Calu3 (cell line): ENCODE results near the gene RAB4B. TPM values are rescaled to one million over a fixed set of nuclear protein-coding genes. Genes with fewer than 3 reads are reported as not detected.
A peak's percentile ranks its signal among the peaks of the same experiment; 100 is the strongest.

Experiments used
- BruUV-seq: library from RNA; stranded (reverse); fragments of 400-500 nt; replicated peaks from 2 replicates; lab custom pipeline; 2021; lab: Mats Ljungman, UMichigan
- CTCF ChIA-PET: fragments of 300-600 bp; sonication (Branson Sonifier 250); formaldehyde crosslinking; loops from one replicate; lab custom pipeline; 2022; ENCODE audit warnings: antibody characterized with exemption; lab: Charles Lee
- DNase-seq: peaks from one replicate; pipeline ENCODE4 v3.0.0; 2022
- H3K27ac Mint-ChIP-seq: one replicate; pipeline ENCODE4 v1.8.0; 2022; ENCODE audit warnings: mixed read lengths; ENCODE audit not compliant: unreplicated experiment
- H3K27me3 Mint-ChIP-seq: one replicate; pipeline ENCODE4 v1.8.0; 2022; ENCODE audit warnings: mixed read lengths; ENCODE audit not compliant: unreplicated experiment
- H3K36me3 Mint-ChIP-seq: one replicate; pipeline ENCODE4 v1.8.0; 2022; ENCODE audit warnings: mild to moderate bottlenecking, moderate library complexity, mixed read lengths; ENCODE audit not compliant: insufficient read depth, unreplicated experiment
- H3K4me1 Mint-ChIP-seq: one replicate; pipeline ENCODE4 v1.8.0; 2022; ENCODE audit warnings: mild to moderate bottlenecking, low read depth, mixed read lengths; ENCODE audit not compliant: unreplicated experiment
- H3K4me3 Mint-ChIP-seq: one replicate; pipeline ENCODE4 v1.8.0; 2022; ENCODE audit warnings: mild to moderate bottlenecking, low read depth, moderate library complexity, mixed read lengths; ENCODE audit not compliant: unreplicated experiment
- H3K9me3 Mint-ChIP-seq: one replicate; pipeline ENCODE4 v1.8.0; 2022; ENCODE audit warnings: low read depth, mixed read lengths; ENCODE audit not compliant: unreplicated experiment
- CTCF ChIP-seq: fragments of 200-600 bp; IDR thresholded peaks from one replicate; pipeline ENCODE4 v1.8.0; 2022; ENCODE audit warnings: antibody characterized with exemption; ENCODE audit not compliant: unreplicated experiment
- intact Hi-C: fragments of 100-400 bp; cut with micrococcal nuclease; formaldehyde crosslinking; loops from one replicate; pipeline ENCODE4 v1.10.0; 2022; ENCODE audit not compliant: unreplicated experiment
- total RNA-seq: library from RNA; stranded (reverse); gene quantifications from 2 replicates; pipeline ENCODE4 v1.2.3, GENCODE V29; 2022

Gene RAB4B
- total RNA-seq, 1 experiment from 2014 or later: 22.7 TPM

- no peaks in the 10 kb centered on the region for H3K27me3 Mint-ChIP-seq
- peak overlapping the region; percentile 85 for H3K27ac Mint-ChIP-seq
- no TSS peak for BruUV-seq
- TF ChIP-seq CTCF: no peak
- peaks cover 30% of the 10 kb centered on the region for H3K4me1 Mint-ChIP-seq
- peaks cover 61% of the 10 kb centered on the region for H3K36me3 Mint-ChIP-seq
- intact Hi-C loops: loop anchor here (10.0 kb wide), 1 partner anchor 111 kb away; no protein-coding TSS in a partner anchor
- DNase-seq: no peak
- H3K9me3 Mint-ChIP-seq: no peaks in the 10 kb centered on the region
- CTCF ChIA-PET: interaction anchor here (0.6 kb wide), 1 partner anchor 49 kb away, joined by 3 read pairs; no protein-coding TSS in a partner anchor
- H3K4me3 Mint-ChIP-seq: peak overlapping the region; percentile 38
Measured at GRCh38 chr19:40775632-40776022, 2.4 kb upstream of the RAB4B start.

- Mint-ChIP-seq H3K27me3 (no peaks in the 10 kb centered on the region), H3K9me3 (no peaks in the 10 kb centered on the region), H3K27ac (peak overlapping the region; percentile 85), H3K36me3 (peaks cover 62% of the 10 kb centered on the region), H3K4me1 (peaks cover 30% of the 10 kb centered on the region), H3K4me3 (peak overlapping the region; percentile 86)
- no peak for DNase-seq
- intact Hi-C loops: loop anchor here (10.0 kb wide), 1 partner anchor 112 kb away; no protein-coding TSS in a partner anchor
- CTCF ChIA-PET: no interaction called here
- BruUV-seq: TSS peak; percentile 64
- no peak for TF ChIP-seq CTCF
Measured at GRCh38 chr19:40776364-40776763, 1.7 kb upstream of the RAB4B start.

- peak overlapping the region; percentile 85 for H3K27ac Mint-ChIP-seq
- intact Hi-C loops: loop anchor here (10.0 kb wide), 1 partner anchor 112 kb away; no protein-coding TSS in a partner anchor
- DNase-seq: peak; percentile 91
- H3K4me3 Mint-ChIP-seq: peak overlapping the region; percentile 86
- H3K9me3 Mint-ChIP-seq: no peaks in the 10 kb centered on the region
- H3K27me3 Mint-ChIP-seq: no peaks in the 10 kb centered on the region
- no peak for TF ChIP-seq CTCF
- no TSS peak for BruUV-seq
- peaks cover 65% of the 10 kb centered on the region for H3K36me3 Mint-ChIP-seq
- peaks cover 30% of the 10 kb centered on the region for H3K4me1 Mint-ChIP-seq
- CTCF ChIA-PET: interaction anchor here (0.5 to 2.9 kb wide), 13 partner anchors 21 to 820 kb away, joined by 3 to 15 read pairs (median 4); partner anchors contain the start of genes ACTMAP, COQ8B, EGLN2 and ITPKC
Measured at GRCh38 chr19:40776932-40777644, 959 bp upstream of the RAB4B start.

- DNase-seq: no peak
- peak overlapping the region; percentile 86 for H3K4me3 Mint-ChIP-seq
- H3K36me3 Mint-ChIP-seq: peaks cover 68% of the 10 kb centered on the region
- intact Hi-C loops: loop anchor here (10.0 kb wide), 1 partner anchor 113 kb away; no protein-coding TSS in a partner anchor
- H3K27ac Mint-ChIP-seq: peak overlapping the region; percentile 85
- no peaks in the 10 kb centered on the region for H3K9me3 Mint-ChIP-seq
- TF ChIP-seq CTCF: no peak
- H3K4me1 Mint-ChIP-seq: peaks cover 30% of the 10 kb centered on the region
- H3K27me3 Mint-ChIP-seq: no peaks in the 10 kb centered on the region
- TSS peak; percentile 95 for BruUV-seq
- CTCF ChIA-PET: interaction anchor here (0.5 to 2.9 kb wide), 14 partner anchors 21 to 820 kb away, joined by 3 to 15 read pairs (median 4); partner anchors contain the start of genes ACTMAP, COQ8B, EGLN2 and ITPKC
Measured at GRCh38 chr19:40777645-40777936, 456 bp upstream of the RAB4B start.
